ENCODE measurements around the gene SMIM20. TPM values are rescaled to one million over a fixed set of nuclear protein-coding genes. Genes with fewer than 3 reads are reported as not detected.

The SMIM20 gene
- total RNA-seq, 2 experiments from 2014 or later: 9.6 to 9.9 TPM

- peaks cover 3% of the 10 kb centered on the region for H3K36me3 Mint-ChIP-seq
- CTCF ChIA-PET: no interaction called here
- H3K9me3 Mint-ChIP-seq (ENCODE audit: low read depth): no peaks in the 10 kb centered on the region
- H3K4me3 Mint-ChIP-seq: no peak overlapping the region
- ATAC-seq: no peak
- H3K27me3 Mint-ChIP-seq: no peaks in the 10 kb centered on the region
- no peak for DNase-seq
- H3K4me1 Mint-ChIP-seq: peaks cover 14% of the 10 kb centered on the region
- H3K27ac Mint-ChIP-seq: no peak overlapping the region
These were observed 8.9 kb downstream of the SMIM20 start for GRCh38 chr4:25922812-25923369.

GRCh38 chr4:25923745-25924144, 9.7 kb downstream of the SMIM20 start:
- H3K36me3 Mint-ChIP-seq: peaks cover 3% of the 10 kb centered on the region
- DNase-seq (no peak), ATAC-seq (no peak)
- no peaks in the 10 kb centered on the region for H3K27me3 Mint-ChIP-seq
- CTCF ChIA-PET: interaction anchor here (0.9 kb wide), 1 partner anchor 69 kb away, joined by 3 read pairs; no protein-coding TSS in a partner anchor
- no peaks in the 10 kb centered on the region for H3K9me3 Mint-ChIP-seq (ENCODE audit: low read depth)
- no peak overlapping the region for H3K27ac Mint-ChIP-seq
- peaks cover 14% of the 10 kb centered on the region for H3K4me1 Mint-ChIP-seq
- H3K4me3 Mint-ChIP-seq: no peak overlapping the region

GRCh38 chr4:25925486-25926201, 11.6 kb downstream of the SMIM20 start:
- CTCF ChIA-PET: interaction anchor here (0.6 to 1.4 kb wide), 5 partner anchors 9 to 435 kb away, joined by 3 to 4 read pairs (median 3); no protein-coding TSS in a partner anchor
- peaks cover 14% of the 10 kb centered on the region for H3K4me1 Mint-ChIP-seq
- no peaks in the 10 kb centered on the region for H3K27me3 Mint-ChIP-seq
- H3K4me3 Mint-ChIP-seq: no peak overlapping the region
- peaks cover 3% of the 10 kb centered on the region for H3K36me3 Mint-ChIP-seq
- peak; percentile 55 for ATAC-seq
- H3K9me3 Mint-ChIP-seq (ENCODE audit: low read depth): no peaks in the 10 kb centered on the region
- H3K27ac Mint-ChIP-seq: no peak overlapping the region
- peak; percentile 51 for DNase-seq

DNA sequence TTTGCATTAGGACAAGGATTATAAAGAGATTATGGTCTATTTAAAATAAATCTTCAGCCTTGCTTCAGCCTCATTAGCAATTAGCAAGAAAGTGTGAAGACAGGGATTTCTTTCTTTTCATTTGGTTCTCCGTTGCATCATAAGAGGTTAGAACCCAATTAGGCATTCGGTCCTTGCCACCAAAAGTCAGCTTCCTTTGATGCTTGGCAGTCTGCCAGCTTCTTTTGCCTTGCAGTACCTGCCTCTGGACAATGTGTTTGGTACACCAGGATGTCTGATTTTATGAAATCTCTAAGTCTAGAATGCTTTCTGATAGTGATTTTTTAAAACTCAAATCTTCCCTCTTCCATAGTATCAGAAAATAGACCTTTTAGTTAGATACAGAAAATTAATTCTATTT, 12.4 kb downstream of the SMIM20 start:
- ATAC-seq: no peak
- Mint-ChIP-seq H3K4me1 (peaks cover 13% of the 10 kb centered on the region), H3K27ac (no peak overlapping the region)

GRCh38 chr4:25927361-25928195, 13.6 kb downstream of the SMIM20 start:
- CTCF ChIA-PET: interaction anchor here (0.8 to 1.1 kb wide), 3 partner anchors 36 to 346 kb away, joined by 3 read pairs; no protein-coding TSS in a partner anchor
- Mint-ChIP-seq H3K36me3 (no peaks in the 10 kb centered on the region), H3K27ac (no peak overlapping the region), H3K9me3 (ENCODE audit: low read depth) (no peaks in the 10 kb centered on the region), H3K27me3 (no peaks in the 10 kb centered on the region), H3K4me3 (no peak overlapping the region), H3K4me1 (peaks cover 9% of the 10 kb centered on the region)
- ATAC-seq: no peak
- no peak for DNase-seq

More for the DNA sequence above, 12.4 kb downstream of the SMIM20 start:
- CTCF ChIA-PET: interaction anchor here (0.6 to 1.4 kb wide), 4 partner anchors 14 to 434 kb away, joined by 3 to 4 read pairs (median 3); no protein-coding TSS in a partner anchor
- DNase-seq: no peak
- Mint-ChIP-seq H3K27me3 (no peaks in the 10 kb centered on the region), H3K36me3 (no peaks in the 10 kb centered on the region), H3K9me3 (ENCODE audit: low read depth) (no peaks in the 10 kb centered on the region), H3K4me3 (no peak overlapping the region)

- no peaks in the 10 kb centered on the region for H3K27me3 Mint-ChIP-seq
- no peaks in the 10 kb centered on the region for H3K36me3 Mint-ChIP-seq
These were observed 14.6 kb downstream of the SMIM20 start for GRCh38 chr4:25928379-25929297.

GRCh38 chr4:25929298-25929686, 15.3 kb downstream of the SMIM20 start:
- H3K4me3 Mint-ChIP-seq: no peak overlapping the region
- ATAC-seq (no peak), DNase-seq (no peak)
- H3K36me3 Mint-ChIP-seq: no peaks in the 10 kb centered on the region
- H3K4me1 Mint-ChIP-seq: peaks cover 9% of the 10 kb centered on the region
- CTCF ChIA-PET: interaction anchor here (0.9 to 1.2 kb wide), 2 partner anchors 10 to 19 kb away, joined by 3 to 7 read pairs; no protein-coding TSS in a partner anchor
- H3K27me3 Mint-ChIP-seq: no peaks in the 10 kb centered on the region
- no peak overlapping the region for H3K27ac Mint-ChIP-seq
- H3K9me3 Mint-ChIP-seq (ENCODE audit: low read depth): no peaks in the 10 kb centered on the region

More at GRCh38 chr4:25928379-25929297, 14.6 kb downstream of the SMIM20 start:
- peaks cover 9% of the 10 kb centered on the region for H3K4me1 Mint-ChIP-seq
- DNase-seq (no peak), ATAC-seq (no peak)
- no peak overlapping the region for H3K4me3 Mint-ChIP-seq
- H3K27ac Mint-ChIP-seq: no peak overlapping the region
- CTCF ChIA-PET: interaction anchor here (0.8 to 1.2 kb wide), 5 partner anchors 10 to 345 kb away, joined by 3 to 7 read pairs (median 3); no protein-coding TSS in a partner anchor
- no peaks in the 10 kb centered on the region for H3K9me3 Mint-ChIP-seq (ENCODE audit: low read depth)

GRCh38 chr4:25930731-25931354, 16.8 kb downstream of the SMIM20 start:
- H3K4me1 Mint-ChIP-seq: peaks cover 9% of the 10 kb centered on the region
- H3K4me3 Mint-ChIP-seq: no peak overlapping the region
- CTCF ChIA-PET: interaction anchor here (1.1 kb wide), 1 partner anchor 57 kb away, joined by 3 read pairs; no protein-coding TSS in a partner anchor
- H3K36me3 Mint-ChIP-seq: no peaks in the 10 kb centered on the region
- no peak overlapping the region for H3K27ac Mint-ChIP-seq
- DNase-seq (no peak), ATAC-seq (no peak)
- H3K27me3 Mint-ChIP-seq: no peaks in the 10 kb centered on the region
- H3K9me3 Mint-ChIP-seq (ENCODE audit: low read depth): no peaks in the 10 kb centered on the region

GRCh38 chr4:25936696-25937095, 22.7 kb downstream of the SMIM20 start:
- H3K9me3 Mint-ChIP-seq (ENCODE audit: low read depth): no peaks in the 10 kb centered on the region
- ATAC-seq: no peak
- no peak overlapping the region for H3K27ac Mint-ChIP-seq
- peaks cover 31% of the 10 kb centered on the region for H3K4me1 Mint-ChIP-seq
- CTCF ChIA-PET: interaction anchor here (0.8 to 1.6 kb wide), 2 partner anchors 51 to 393 kb away, joined by 3 read pairs; no protein-coding TSS in a partner anchor
- DNase-seq: no peak
- no peak overlapping the region for H3K4me3 Mint-ChIP-seq
- H3K27me3 Mint-ChIP-seq: no peaks in the 10 kb centered on the region
- peaks cover 6% of the 10 kb centered on the region for H3K36me3 Mint-ChIP-seq

GRCh38 chr4:25937801-25938200, 23.8 kb downstream of the SMIM20 start:
- Mint-ChIP-seq H3K27me3 (peaks cover 4% of the 10 kb centered on the region), H3K27ac (peak overlapping the region; percentile 87), H3K4me3 (peak overlapping the region; percentile 5), H3K4me1 (peaks cover 31% of the 10 kb centered on the region), H3K36me3 (peaks cover 6% of the 10 kb centered on the region), H3K9me3 (ENCODE audit: low read depth) (no peaks in the 10 kb centered on the region)
- peak; percentile 25 for ATAC-seq
- no peak for DNase-seq
- CTCF ChIA-PET: no interaction called here

GRCh38 chr4:25938366-25938765, 24.3 kb downstream of the SMIM20 start:
- H3K36me3 Mint-ChIP-seq: peaks cover 6% of the 10 kb centered on the region
- DNase-seq (no peak), ATAC-seq (peak; percentile 56)
- peaks cover 4% of the 10 kb centered on the region for H3K27me3 Mint-ChIP-seq
- no peaks in the 10 kb centered on the region for H3K9me3 Mint-ChIP-seq (ENCODE audit: low read depth)
- peaks cover 31% of the 10 kb centered on the region for H3K4me1 Mint-ChIP-seq
- CTCF ChIA-PET: interaction anchor here (1.6 to 1.8 kb wide), 2 partner anchors 9 to 25 kb away, joined by 6 to 7 read pairs; partner anchors contain the start of gene SMIM20
- H3K4me3 Mint-ChIP-seq: peak overlapping the region; percentile 5
- H3K27ac Mint-ChIP-seq: peak overlapping the region; percentile 87

DNA sequence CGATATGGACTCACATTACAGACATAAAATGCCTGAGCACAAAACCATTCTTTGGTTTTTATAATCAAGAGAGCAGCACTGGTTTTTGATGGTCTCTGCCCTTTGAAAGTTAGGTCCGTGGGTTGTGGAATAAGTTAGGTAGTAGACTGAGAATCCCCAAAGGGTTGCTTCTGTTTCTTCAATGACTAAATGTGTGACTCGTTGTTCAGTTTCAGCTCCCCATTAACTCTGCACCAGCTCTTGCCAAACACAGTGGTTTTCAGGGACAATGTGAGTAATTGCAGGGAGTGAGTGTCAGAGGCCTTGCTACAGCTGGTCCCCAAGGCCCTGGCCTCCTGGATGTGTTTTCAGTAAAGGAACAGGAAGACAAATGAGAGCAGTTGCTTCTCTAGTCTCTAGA, 24.8 kb downstream of the SMIM20 start:
- ATAC-seq: peak; percentile 78
- Mint-ChIP-seq H3K4me1 (peaks cover 31% of the 10 kb centered on the region), H3K9me3 (ENCODE audit: low read depth) (no peaks in the 10 kb centered on the region), H3K27me3 (peaks cover 4% of the 10 kb centered on the region), H3K36me3 (peaks cover 6% of the 10 kb centered on the region), H3K27ac (peak overlapping the region; percentile 87), H3K4me3 (peak overlapping the region; percentile 5)
- CTCF ChIA-PET: interaction anchor here (1.6 to 1.8 kb wide), 2 partner anchors 10 to 26 kb away, joined by 6 to 7 read pairs; partner anchors contain the start of gene SMIM20
- peak; percentile 64 for DNase-seq

Measured in activated CD8-positive, alpha-beta memory T cell treated with anti-CD3 and anti-CD28 coated beads, Interleukin-2, amount 10 ng/mL, durations not matched to agents 7 days and 5 days (primary cell).